Neural cell (in vitro differentiated cells): ENCODE measurements around the gene CABLES1.

Source experiments
- CTCF ChIP-seq: fragments of 450-650 bp; IDR thresholded peaks from 2 replicates; pipeline ENCODE4 v1.5.1; 2014; ENCODE audit warnings: antibody characterized with exemption, mild to moderate bottlenecking, moderate library complexity; ENCODE audit not compliant: poor library complexity, severe bottlenecking
- EZH2 ChIP-seq: fragments of 200-600, 300-800 bp; shearing (Covaris generic), sonication (generic); IDR thresholded peaks from 2 replicates; pipeline ENCODE4 v1.6.1; 2014; ENCODE audit warnings: antibody characterized with exemption, low read length, borderline replicate concordance, mild to moderate bottlenecking; ENCODE audit not compliant: insufficient read depth, poor library complexity, severe bottlenecking
- MXI1 ChIP-seq: fragments of 450-650 bp; conservative IDR thresholded peaks from 2 replicates; pipeline ENCODE4 v1.6.1; 2014; ENCODE audit warnings: antibody characterized with exemption, mild to moderate bottlenecking; ENCODE audit not compliant: poor library complexity, severe bottlenecking
- POLR2AphosphoS5 ChIP-seq: IDR thresholded peaks from 2 replicates; pipeline ENCODE4 v1.6.1; 2012
- RAD21 ChIP-seq: fragments of 450-650 bp; conservative IDR thresholded peaks from 2 replicates; pipeline ENCODE4 v1.6.1; 2014; ENCODE audit warnings: antibody characterized with exemption, mild to moderate bottlenecking, moderate library complexity
- TAF1 ChIP-seq: IDR thresholded peaks from 2 replicates; pipeline ENCODE4 v1.6.1; 2012; ENCODE audit warnings: low read depth
- TF ChIP-seq, protein P1 (sequence below): IDR thresholded peaks from 2 replicates; pipeline ENCODE4 v1.6.1; 2012; ENCODE audit warnings: borderline replicate concordance

GRCh38 chr18:23142251-23142929 lies 7.1 kb downstream of the CABLES1 start:
- no peak for TF ChIP-seq TAF1
- TF ChIP-seq CTCF: no peak
- no peak for TF ChIP-seq POLR2AphosphoS5
- no peak for TF ChIP-seq EZH2
- TF ChIP-seq, protein P1, sequence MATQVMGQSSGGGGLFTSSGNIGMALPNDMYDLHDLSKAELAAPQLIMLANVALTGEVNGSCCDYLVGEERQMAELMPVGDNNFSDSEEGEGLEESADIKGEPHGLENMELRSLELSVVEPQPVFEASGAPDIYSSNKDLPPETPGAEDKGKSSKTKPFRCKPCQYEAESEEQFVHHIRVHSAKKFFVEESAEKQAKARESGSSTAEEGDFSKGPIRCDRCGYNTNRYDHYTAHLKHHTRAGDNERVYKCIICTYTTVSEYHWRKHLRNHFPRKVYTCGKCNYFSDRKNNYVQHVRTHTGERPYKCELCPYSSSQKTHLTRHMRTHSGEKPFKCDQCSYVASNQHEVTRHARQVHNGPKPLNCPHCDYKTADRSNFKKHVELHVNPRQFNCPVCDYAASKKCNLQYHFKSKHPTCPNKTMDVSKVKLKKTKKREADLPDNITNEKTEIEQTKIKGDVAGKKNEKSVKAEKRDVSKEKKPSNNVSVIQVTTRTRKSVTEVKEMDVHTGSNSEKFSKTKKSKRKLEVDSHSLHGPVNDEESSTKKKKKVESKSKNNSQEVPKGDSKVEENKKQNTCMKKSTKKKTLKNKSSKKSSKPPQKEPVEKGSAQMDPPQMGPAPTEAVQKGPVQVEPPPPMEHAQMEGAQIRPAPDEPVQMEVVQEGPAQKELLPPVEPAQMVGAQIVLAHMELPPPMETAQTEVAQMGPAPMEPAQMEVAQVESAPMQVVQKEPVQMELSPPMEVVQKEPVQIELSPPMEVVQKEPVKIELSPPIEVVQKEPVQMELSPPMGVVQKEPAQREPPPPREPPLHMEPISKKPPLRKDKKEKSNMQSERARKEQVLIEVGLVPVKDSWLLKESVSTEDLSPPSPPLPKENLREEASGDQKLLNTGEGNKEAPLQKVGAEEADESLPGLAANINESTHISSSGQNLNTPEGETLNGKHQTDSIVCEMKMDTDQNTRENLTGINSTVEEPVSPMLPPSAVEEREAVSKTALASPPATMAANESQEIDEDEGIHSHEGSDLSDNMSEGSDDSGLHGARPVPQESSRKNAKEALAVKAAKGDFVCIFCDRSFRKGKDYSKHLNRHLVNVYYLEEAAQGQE: no peak
- no peak for TF ChIP-seq RAD21
- no peak for TF ChIP-seq MXI1
